ENCODE data around the gene ZNF33B. TPM values are rescaled to one million over a fixed set of nuclear protein-coding genes. Genes with fewer than 3 reads are reported as not detected.

ZNF33B gene
- total and polyA plus RNA-seq, 9 of the 15 experiments (the other 6 are each of a cell fraction or from before 2014, with no cell fraction given), result 6.9 to 23.9 (median 15.4) TPM

GRCh38 chr10:42598249-42598873, 40.0 kb downstream of the ZNF33B start:
- intact Hi-C loops (cut with micrococcal nuclease), result no loop called here
- no peak overlapping the region for H3K27ac ChIP-seq (ENCODE audit: extremely low read depth, low read depth, low read length)

GRCh38 chr10:42596196-42596595, 42.2 kb downstream of the ZNF33B start:
- Histone ChIP-seq H3K36me3 (ENCODE audit: control insufficient read depth, insufficient read depth, low read length) (peaks cover 40% of the 10 kb centered on the region), H3K9ac (ENCODE audit: insufficient read depth in 1 of 2, low read depth in 2 of 2, low read length in 2 of 2) (no peak overlapping the region), H3K4me3 (no peak overlapping the region), H3K9me1 (ENCODE audit: control insufficient read depth, insufficient read depth, low read length) (no peaks in the 10 kb centered on the region), H3K4me1 (replicated peaks in 1 of 2; ENCODE audit: control insufficient read depth in 2 of 2, insufficient read depth in 2 of 2, low read length in 2 of 2) (no peaks in the 10 kb centered on the region), H3K79me2 (ENCODE audit: control insufficient read depth, insufficient read depth, low read length) (no peaks in the 10 kb centered on the region), H2AFZ (ENCODE audit: low read depth, low read length) (no peak overlapping the region), H3K27ac (ENCODE audit: extremely low read depth, low read depth, low read length) (no peak overlapping the region), H3K27me3 (ENCODE audit: control insufficient read depth in 2 of 2, insufficient read depth in 2 of 2, low read length in 2 of 2) (no peaks in the 10 kb centered on the region), H3K4me2 (ENCODE audit: insufficient read depth, low read length) (no peak overlapping the region), H4K20me1 (replicated peaks; ENCODE audit: control insufficient read depth, insufficient read depth, low read length) (no peaks in the 10 kb centered on the region), H3K9me3 (replicated peaks; ENCODE audit: control insufficient read depth, insufficient read depth, low read depth, low read length) (peaks cover 16% of the 10 kb centered on the region)
- ATAC-seq, result no peak
- DNase-seq (ENCODE audit: extremely low read depth in 1 of 4, low spot score in 3 of 4), result no peak
- POLR2A ChIA-PET, result interaction anchor here (0.7 kb wide), 1 partner anchor 9 kb away, joined by 3 read pairs; no protein-coding TSS in a partner anchor
- CTCF ChIA-PET (ENCODE audit: low intra/inter-chr PET ratio), result no interaction called here
- in situ Hi-C loops (cut with MboI), result no loop called here
- FAIRE-seq, result no peak
- intact Hi-C loops (cut with micrococcal nuclease), result no loop called here
- no TSS peak for BruUV-seq (replicated peaks)
- TF ChIP-seq ZC3H8 (IDR thresholded peaks at IDR 0.05) (no peak), NFE2 (IDR thresholded peaks at IDR 0.05; ENCODE audit: low read depth) (peak; percentile 22; the same call in 1 of the 2 replicates), PURB (CRISPR knock-in tag; IDR thresholded peaks at IDR 0.05; ENCODE audit: low read depth) (no peak), ZNF316 (IDR thresholded peaks at IDR 0.05) (peak; percentile 81), MAFG (tag; conservative IDR thresholded peaks at IDR 0.05) (peak; percentile 47), C11orf30 (IDR thresholded peaks at IDR 0.05; ENCODE audit: low read depth) (peak; percentile 38; the same call in 1 of the 2 replicates), NFE2L1 (tag; IDR thresholded peaks at IDR 0.05; ENCODE audit: borderline replicate concordance, low read depth) (peak; percentile 34; the same call in 1 of the 2 replicates), MAFF (IDR thresholded peaks at IDR 0.05; ENCODE audit: low read length) (peak; percentile 14; the same call in 1 of the 2 replicates), PYGO2 (tag; IDR thresholded peaks at IDR 0.05) (no peak)

More at GRCh38 chr10:42598249-42598873, 40.0 kb downstream of the ZNF33B start:
- DNase-seq (ENCODE audit: extremely low read depth in 1 of 4, low spot score in 3 of 4) (no peak), FAIRE-seq (peak; percentile 15), ATAC-seq (no peak)
- in situ Hi-C loops (cut with MboI), result no loop called here
- POLR2A ChIA-PET, result no interaction called here
- H3K9me1 ChIP-seq (ENCODE audit: control insufficient read depth, insufficient read depth, low read length), result no peaks in the 10 kb centered on the region
- no peak for TF ChIP-seq SRSF1 (IDR thresholded peaks at IDR 0.05; ENCODE audit: low read depth, low read length)
- no peak for TF ChIP-seq RBFOX2 (IDR thresholded peaks at IDR 0.05; ENCODE audit: low read depth, low read length)
- no peak for TF ChIP-seq RAD51 (IDR thresholded peaks at IDR 0.05; ENCODE audit: borderline replicate concordance, low read depth)
- TF ChIP-seq L3MBTL2 (IDR thresholded peaks at IDR 0.05), result no peak
- TF ChIP-seq MIER1 (IDR thresholded peaks at IDR 0.05; ENCODE audit: low read depth), result no peak
- TF ChIP-seq CCAR2 (IDR thresholded peaks at IDR 0.05; ENCODE audit: low read depth, low read length), result no peak
- TF ChIP-seq SMAD4 (CRISPR knock-in tag; conservative IDR thresholded peaks at IDR 0.05), result no peak
- TF ChIP-seq SMARCB1 (IDR thresholded peaks at IDR 0.05; ENCODE audit: insufficient read length, low read depth), result no peak
- no peak for TF ChIP-seq ZNF175 (CRISPR knock-in tag; IDR thresholded peaks at IDR 0.05; ENCODE audit: low read depth)
- no peaks in the 10 kb centered on the region for H4K20me1 ChIP-seq (replicated peaks; ENCODE audit: control insufficient read depth, insufficient read depth, low read length)
- H3K4me2 ChIP-seq (ENCODE audit: insufficient read depth, low read length), result no peak overlapping the region
- no peak overlapping the region for H3K9ac ChIP-seq (ENCODE audit: insufficient read depth in 1 of 2, low read depth in 2 of 2, low read length in 2 of 2)
- BruUV-seq (replicated peaks), result no TSS peak
- no peaks in the 10 kb centered on the region for H3K4me1 ChIP-seq (replicated peaks in 1 of 2; ENCODE audit: control insufficient read depth in 2 of 2, insufficient read depth in 2 of 2, low read length in 2 of 2)
- peaks cover 10% of the 10 kb centered on the region for H3K9me3 ChIP-seq (replicated peaks; ENCODE audit: control insufficient read depth, insufficient read depth, low read depth, low read length)
- 70% methylated on average over 4 of the region's 4 CpGs for WGBS (ENCODE audit: insufficient coverage, low coverage, missing lambda C conversion rate)
- no peak overlapping the region for H2AFZ ChIP-seq (ENCODE audit: low read depth, low read length)
- peaks cover 22% of the 10 kb centered on the region for H3K36me3 ChIP-seq (ENCODE audit: control insufficient read depth, insufficient read depth, low read length)
- no peak overlapping the region for H3K4me3 ChIP-seq
- H3K27me3 ChIP-seq (ENCODE audit: control insufficient read depth in 2 of 2, insufficient read depth in 2 of 2, low read length in 2 of 2), result no peaks in the 10 kb centered on the region
- CTCF ChIA-PET (ENCODE audit: low intra/inter-chr PET ratio), result no interaction called here
- H3K79me2 ChIP-seq (ENCODE audit: control insufficient read depth, insufficient read depth, low read length), result no peaks in the 10 kb centered on the region
